ENCODE data around the gene CD209.
A peak's percentile ranks its signal among the peaks of the same experiment; 100 is the strongest.

DNA sequence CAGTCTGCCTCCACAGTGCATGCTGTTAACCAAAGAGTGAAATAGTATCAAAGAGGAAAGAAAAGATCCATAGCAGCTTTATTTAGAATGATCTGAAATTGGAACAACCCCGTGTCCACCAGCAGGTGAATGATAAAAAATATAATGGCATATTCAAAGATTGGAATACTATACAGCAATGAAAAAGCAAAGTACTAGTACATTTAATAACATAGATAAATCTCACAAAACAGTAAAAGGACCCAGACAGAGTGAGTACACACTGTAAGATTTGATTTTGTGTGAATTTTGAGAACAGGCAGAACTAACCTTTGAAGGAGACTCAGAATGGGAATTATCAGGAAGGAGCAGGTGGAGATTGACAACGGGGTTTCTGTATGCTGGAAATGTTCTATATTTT lies 837 bp upstream of the CD209 start:
- TF ChIP-seq FOSL1 (IDR thresholded peaks at IDR 0.05; ENCODE audit: insufficient read depth, low read depth, low read length) (no peak), JUND (IDR thresholded peaks at IDR 0.05; ENCODE audit: low read length) (no peak), SP1 (IDR thresholded peaks at IDR 0.05; ENCODE audit: low read depth, low read length) (no peak), GABPA (IDR thresholded peaks at IDR 0.05; ENCODE audit: borderline replicate concordance, insufficient read depth, low read length) (no peak), CBX5 (IDR thresholded peaks at IDR 0.05; ENCODE audit: low read depth, low read length) (no peak), YY1 (IDR thresholded peaks at IDR 0.05; ENCODE audit: low read depth, low read length) (no peak), KDM1A (IDR thresholded peaks at IDR 0.05; ENCODE audit: borderline replicate concordance, low read length) (peak; percentile 91; the same call in 1 of the 2 replicates), SIRT6 (IDR thresholded peaks at IDR 0.05; ENCODE audit: low read length) (no peak)
- TF ChIP-seq, protein P1, sequence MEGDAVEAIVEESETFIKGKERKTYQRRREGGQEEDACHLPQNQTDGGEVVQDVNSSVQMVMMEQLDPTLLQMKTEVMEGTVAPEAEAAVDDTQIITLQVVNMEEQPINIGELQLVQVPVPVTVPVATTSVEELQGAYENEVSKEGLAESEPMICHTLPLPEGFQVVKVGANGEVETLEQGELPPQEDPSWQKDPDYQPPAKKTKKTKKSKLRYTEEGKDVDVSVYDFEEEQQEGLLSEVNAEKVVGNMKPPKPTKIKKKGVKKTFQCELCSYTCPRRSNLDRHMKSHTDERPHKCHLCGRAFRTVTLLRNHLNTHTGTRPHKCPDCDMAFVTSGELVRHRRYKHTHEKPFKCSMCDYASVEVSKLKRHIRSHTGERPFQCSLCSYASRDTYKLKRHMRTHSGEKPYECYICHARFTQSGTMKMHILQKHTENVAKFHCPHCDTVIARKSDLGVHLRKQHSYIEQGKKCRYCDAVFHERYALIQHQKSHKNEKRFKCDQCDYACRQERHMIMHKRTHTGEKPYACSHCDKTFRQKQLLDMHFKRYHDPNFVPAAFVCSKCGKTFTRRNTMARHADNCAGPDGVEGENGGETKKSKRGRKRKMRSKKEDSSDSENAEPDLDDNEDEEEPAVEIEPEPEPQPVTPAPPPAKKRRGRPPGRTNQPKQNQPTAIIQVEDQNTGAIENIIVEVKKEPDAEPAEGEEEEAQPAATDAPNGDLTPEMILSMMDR (IDR thresholded peaks at IDR 0.05; ENCODE audit: control extremely low read depth in 1 of 3, insufficient read depth in 1 of 3, low read depth in 1 of 3, low read length in 3 of 3): no peak

All from H1 (cell line).